B cell (primary cell): ENCODE results near the gene EDC3. TPM values are rescaled to one million over a fixed set of nuclear protein-coding genes. Genes with fewer than 3 reads are reported as not detected.

Experiments
- ATAC-seq: fragments of 200-7000 bp; cut with Tn5 transposase; one replicate; pipeline ENCODE4 v1.10.0; 2021; ENCODE audit warnings: low read depth, mild to moderate bottlenecking, moderate number of reproducible peaks, moderate library complexity
- CTCF ChIA-PET: fragments of 350-600 bp; sonication (Branson Sonifier 250); formaldehyde crosslinking; loops from one replicate; lab custom pipeline; 2021; ENCODE audit warnings: antibody characterized with exemption, inconsistent platforms; lab: Charles Lee
- POLR2A ChIA-PET: fragments of 350-600 bp; sonication (Branson Sonifier 250); formaldehyde crosslinking; loops from one replicate; lab custom pipeline; 2021; ENCODE audit warnings: antibody characterized with exemption; lab: Charles Lee
- DNase-seq: peaks from one replicate; pipeline ENCODE4 v3.0.0; 2013
- H2AFZ ChIP-seq: 2 replicates; pipeline ENCODE4 v1.6.1; 2012; ENCODE audit warnings: mild to moderate bottlenecking, low read depth, low read length; ENCODE audit not compliant: insufficient read depth, poor library complexity, severe bottlenecking
- H3K27ac ChIP-seq, 2 donors: 1 replicate in 1 of 2; 2 replicates in 1 of 2; pipeline ENCODE4 v1.5.1; 2012 to 2013; ENCODE audit warnings: low read length in 2 of 2, mild to moderate bottlenecking in 2 of 2, moderate library complexity in 1 of 2
- H3K27me3 ChIP-seq, 4 experiments: fragments of 200-600 bp in 1 of 4; sonication (generic) in 1 of 4; replicated peaks in 1 of 4; 1 replicate in 2 of 4; 2 replicates in 2 of 4; pipeline versions ENCODE4 v1.6.1 to v1.7.0; 2013 to 2016; ENCODE audit warnings: low read length in 3 of 4, mild to moderate bottlenecking in 2 of 4, mixed read lengths in 1 of 4, moderate library complexity in 1 of 4; ENCODE audit not compliant: insufficient read depth in 4 of 4, control insufficient read depth in 3 of 4; ENCODE audit errors: control extremely low read depth in 1 of 4
- H3K36me3 ChIP-seq, 2 experiments: replicated peaks in 1 of 2; 1 replicate in 1 of 2; 2 replicates in 1 of 2; pipeline versions ENCODE4 v1.6.1 to v1.7.1; 2013; ENCODE audit warnings: low read length in 1 of 2; ENCODE audit not compliant: insufficient read depth in 2 of 2, control insufficient read depth in 1 of 2; ENCODE audit errors: control extremely low read depth in 1 of 2, extremely low read depth in 1 of 2
- H3K4me1 ChIP-seq, 2 donors: fragments of 200-600 bp in 1 of 2; sonication (generic) in 1 of 2; 1 replicate in 1 of 2; 2 replicates in 1 of 2; pipeline versions ENCODE4 v1.5.1 to v1.6.1; 2013 to 2017; ENCODE audit warnings: low read length in 2 of 2; ENCODE audit not compliant: control insufficient read depth in 2 of 2, insufficient read depth in 2 of 2
- H3K4me2 ChIP-seq: replicated peaks from 2 replicates; pipeline ENCODE3; 2012; ENCODE audit warnings: mild to moderate bottlenecking, low read depth, low read length; ENCODE audit not compliant: poor library complexity, severe bottlenecking
- H3K4me3 ChIP-seq, 5 experiments: fragments of 200-600 bp in 1 of 5; sonication (generic) in 1 of 5; 1 replicate in 3 of 5; 2 replicates in 2 of 5; pipeline versions ENCODE4 v1.5.1 to v1.7.0; 2011 to 2016; ENCODE audit warnings: low read length in 4 of 5, mild to moderate bottlenecking in 4 of 5, low read depth in 2 of 5, control low read depth in 1 of 5, moderate library complexity in 1 of 5; ENCODE audit not compliant: insufficient read depth in 1 of 5; ENCODE audit errors: control extremely low read depth in 1 of 5, extremely low read depth in 1 of 5
- H3K79me2 ChIP-seq: fragments of 200-600 bp; sonication (generic); one replicate; pipeline ENCODE4 v1.6.0; 2016; ENCODE audit warnings: low read length; ENCODE audit not compliant: control insufficient read depth, insufficient read depth
- H3K9ac ChIP-seq: fragments of 200-600 bp; sonication (generic); 2 replicates; pipeline ENCODE4 v1.6.1; 2017; ENCODE audit warnings: mild to moderate bottlenecking, low read length, moderate library complexity
- H3K9me3 ChIP-seq, 3 donors: one replicate each; pipeline versions ENCODE4 v1.6.1 to v1.7.1; 2013; ENCODE audit warnings: low read length in 2 of 3; ENCODE audit not compliant: control insufficient read depth in 2 of 3, insufficient read depth in 1 of 3; ENCODE audit errors: control extremely low read depth in 1 of 3
- H4K20me1 ChIP-seq: 2 replicates; pipeline ENCODE4 v1.6.0; 2012; ENCODE audit warnings: mild to moderate bottlenecking, low read length; ENCODE audit not compliant: insufficient read depth, control insufficient read depth, poor library complexity, severe bottlenecking
- H3K27ac Mint-ChIP-seq: one replicate; pipeline ENCODE4 v1.8.0; 2021; ENCODE audit warnings: mixed read lengths
- H3K27me3 Mint-ChIP-seq: one replicate; pipeline ENCODE4 v1.8.0; 2021; ENCODE audit warnings: mixed read lengths
- H3K4me1 Mint-ChIP-seq: one replicate; pipeline ENCODE4 v1.8.0; 2021; ENCODE audit warnings: mixed read lengths
- H3K4me3 Mint-ChIP-seq: one replicate; pipeline ENCODE4 v1.8.0; 2021; ENCODE audit warnings: mixed read lengths
- H3K9me3 Mint-ChIP-seq: one replicate; pipeline ENCODE4 v1.8.0; 2022; ENCODE audit warnings: mixed read lengths; ENCODE audit not compliant: insufficient read depth
- CTCF ChIP-seq: fragments of 200-600 bp; IDR thresholded peaks from one replicate; pipeline ENCODE4 v1.8.0; 2022; ENCODE audit warnings: antibody characterized with exemption, mild to moderate bottlenecking
- EZH2 ChIP-seq: IDR thresholded peaks from 2 replicates; pipeline ENCODE4 v1.6.1; 2012; ENCODE audit warnings: borderline replicate concordance, low read depth, mild to moderate bottlenecking, moderate library complexity, low read length; ENCODE audit not compliant: insufficient read depth, poor library complexity, severe bottlenecking
- WGBS: methylation state at CpG from one replicate; pipeline ENCODE4 v1.1.5; 2013; ENCODE audit warnings: missing lambda C conversion rate; ENCODE audit not compliant: insufficient coverage; 5-methylcytosine and 5-hydroxymethylcytosine counted together
- intact Hi-C: fragments of 100-400 bp; cut with micrococcal nuclease; formaldehyde crosslinking; loops from one replicate; pipeline ENCODE4 v1.10.0; 2022
- polyA plus RNA-seq: library from polyadenylated mRNA; depleted of rRNA; stranded (reverse); fragments of >200 nt; gene quantifications from 2 replicates; pipeline ENCODE4 v1.2.3, GENCODE V29; 2012
- total RNA-seq, 2 donors: library from RNA; stranded (reverse); fragments of 120-200 nt in 1 of 2; gene quantifications; 1 replicate in 1 of 2; 2 replicates in 1 of 2; pipeline versions ENCODE4 v1.2.3 to v1.2.4, GENCODE V29; 2013 to 2022

The EDC3 gene
- total and polyA plus RNA-seq, 2 donors (not counting 1 experiment from before 2014, with no cell fraction given): 16.9 to 55.4 TPM

DNA sequence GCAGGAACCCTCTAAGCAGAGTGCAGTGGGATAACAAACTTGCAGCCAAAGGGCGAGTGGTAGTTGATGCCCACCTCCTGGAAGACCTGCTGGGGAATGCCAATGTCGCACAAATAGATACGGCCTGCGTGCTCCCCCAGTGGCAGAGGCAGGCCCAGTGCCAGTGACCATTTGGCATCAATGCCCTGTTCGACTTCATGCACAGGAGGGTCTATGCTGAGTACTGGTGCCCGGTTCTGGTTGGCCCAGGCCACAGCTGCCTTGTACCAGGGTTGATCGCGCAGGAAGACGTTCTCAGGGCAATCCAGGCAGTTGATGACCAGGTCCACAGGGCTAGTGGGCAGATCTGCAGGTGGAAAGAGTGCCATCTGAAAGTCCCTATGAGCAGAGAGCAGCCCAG is 63.2 kb downstream of the EDC3 start:
- intact Hi-C loops: loop anchor here (1.0 to 10.0 kb wide), 2 partner anchors 11 to 572 kb away; partner anchors contain the start of gene C15orf39
- H3K27ac ChIP-seq: no peak overlapping the region
- no peaks in the 10 kb centered on the region for H3K9me3 ChIP-seq
- DNase-seq: no peak
- H2AFZ ChIP-seq: no peak overlapping the region
- H4K20me1 ChIP-seq: peaks cover 62% of the 10 kb centered on the region
- Mint-ChIP-seq H3K27ac (no peak overlapping the region), H3K27me3 (no peaks in the 10 kb centered on the region), H3K9me3 (no peaks in the 10 kb centered on the region), H3K4me3 (no peak overlapping the region), H3K4me1 (peaks cover 40% of the 10 kb centered on the region)
- H3K4me2 ChIP-seq: no peak overlapping the region
- TF ChIP-seq CTCF (no peak), EZH2 (no peak)
- H3K4me3 ChIP-seq: no peak overlapping the region
- H3K27me3 ChIP-seq: no peaks in the 10 kb centered on the region
- no peak for ATAC-seq
- ChIA-PET CTCF (interaction anchor here (0.6 to 23.4 kb wide), 28 partner anchors 8 to 317 kb away, joined by 3 to 596 read pairs (median 4); partner anchors contain the start of genes CLK3, CSK and CYP11A1), POLR2A (no interaction called here)
- H3K36me3 ChIP-seq: peaks cover 0 to 98% of the 10 kb centered on the region in 2 experiments
- H3K9ac ChIP-seq: no peak overlapping the region
- 98% methylated on average over 9 of the region's 9 CpGs for WGBS
- peaks cover 31 to 46% of the 10 kb centered on the region in 2 donors for H3K4me1 ChIP-seq
- peaks cover 15% of the 10 kb centered on the region for H3K79me2 ChIP-seq

DNA sequence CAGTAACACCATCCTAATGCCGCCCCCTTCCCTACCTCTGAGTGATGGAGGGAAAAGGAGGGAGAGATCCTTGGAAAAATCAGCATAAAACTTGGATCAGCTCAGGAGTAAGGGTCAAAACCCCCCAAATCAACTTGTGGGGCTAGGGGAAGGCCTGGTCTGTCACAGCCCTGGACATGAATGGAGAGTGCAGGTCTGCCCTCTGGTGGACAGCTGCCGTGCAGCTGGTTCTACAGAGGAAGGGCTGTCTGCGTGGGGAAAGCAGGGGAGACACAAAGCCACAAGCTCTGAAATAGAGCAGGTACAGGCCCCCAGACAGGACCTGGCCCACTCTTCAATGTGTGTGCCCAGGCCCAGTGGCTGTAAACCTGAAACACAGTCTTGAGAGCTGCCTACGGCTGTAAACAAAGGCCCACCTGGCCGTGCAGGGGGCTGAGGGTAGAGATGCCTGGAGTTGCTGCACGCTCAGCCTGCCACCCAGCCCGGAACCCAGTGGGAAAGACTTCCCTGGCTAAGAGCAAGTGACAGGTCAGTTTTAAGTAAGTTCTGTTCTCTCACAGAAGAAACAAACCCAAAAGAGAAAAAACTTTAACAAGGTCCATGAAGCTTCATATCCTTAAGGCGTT is 63.8 kb downstream of the EDC3 start:
- intact Hi-C loops: loop anchor here (1.0 to 10.0 kb wide), 2 partner anchors 11 to 573 kb away; partner anchors contain the start of gene C15orf39
- H3K27ac ChIP-seq: no peak overlapping the region
- H4K20me1 ChIP-seq: peaks cover 68% of the 10 kb centered on the region
- no peak overlapping the region for H3K4me3 ChIP-seq
- Mint-ChIP-seq H3K4me1 (peaks cover 46% of the 10 kb centered on the region), H3K4me3 (no peak overlapping the region), H3K27ac (peak overlapping the region; percentile 52), H3K27me3 (no peaks in the 10 kb centered on the region), H3K9me3 (no peaks in the 10 kb centered on the region)
- ChIA-PET CTCF (interaction anchor here (0.6 to 23.4 kb wide), 34 partner anchors 9 to 325 kb away, joined by 3 to 596 read pairs (median 4); partner anchors contain the start of genes CLK3, COX5A, CSK and CYP11A1), POLR2A (interaction anchor here (0.6 kb wide), 2 partner anchors 8 to 16 kb away, joined by 4 to 6 read pairs; no protein-coding TSS in a partner anchor)
- no peak overlapping the region for H2AFZ ChIP-seq
- H3K36me3 ChIP-seq: peaks cover 0 to 95% of the 10 kb centered on the region in 2 experiments
- 68% methylated on average over 7 of the region's 8 CpGs for WGBS
- H3K79me2 ChIP-seq: peaks cover 15% of the 10 kb centered on the region
- TF ChIP-seq EZH2 (no peak), CTCF (peak; percentile 87)
- H3K4me1 ChIP-seq: peaks cover 37 to 51% of the 10 kb centered on the region in 2 donors
- no peaks in the 10 kb centered on the region for H3K9me3 ChIP-seq
- ATAC-seq (peak; percentile 32), DNase-seq (peak; percentile 76)
- H3K4me2 ChIP-seq: no peak overlapping the region
- H3K9ac ChIP-seq: no peak overlapping the region
- no peaks in the 10 kb centered on the region for H3K27me3 ChIP-seq
